NCI-H128 (cell line): ENCODE results near the gene MSX2.

Source experiments
- DNase-seq: peaks from one replicate; lab custom pipeline; 2025; ENCODE audit not compliant: unreplicated experiment; lab: John Stamatoyannopoulos, UW

The MSX2 gene

DNA sequence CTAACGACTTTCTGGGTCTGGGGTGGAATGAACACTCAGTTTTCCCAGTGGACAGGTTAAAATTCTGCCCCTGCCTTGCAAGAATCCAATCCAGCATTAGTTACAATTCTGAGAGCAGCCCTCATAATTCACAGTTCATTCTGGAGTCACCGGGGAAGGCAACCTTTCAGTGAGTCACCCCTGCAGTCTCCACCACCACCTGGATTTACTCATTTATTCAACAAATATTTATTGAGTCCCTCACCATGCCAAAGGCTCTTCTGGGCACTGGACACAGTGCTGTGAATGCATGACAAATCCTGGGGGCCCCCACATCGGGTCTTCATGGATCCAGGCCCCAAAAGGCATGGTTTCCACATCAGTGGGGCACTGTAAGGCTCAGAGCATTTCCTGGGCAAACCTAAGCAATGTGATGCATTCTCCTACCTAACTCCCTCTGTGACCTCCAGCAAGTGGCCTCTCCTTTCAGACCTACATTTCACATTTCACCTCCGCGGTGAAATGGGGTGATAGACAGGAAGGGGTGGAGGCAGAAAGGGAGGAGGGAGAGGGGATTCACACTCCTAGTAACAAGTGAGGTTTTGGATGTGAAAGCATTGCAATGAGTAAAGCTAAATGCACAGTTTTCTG is 6.4 kb upstream of the MSX2 start:
- DNase-seq: no peak

DNA sequence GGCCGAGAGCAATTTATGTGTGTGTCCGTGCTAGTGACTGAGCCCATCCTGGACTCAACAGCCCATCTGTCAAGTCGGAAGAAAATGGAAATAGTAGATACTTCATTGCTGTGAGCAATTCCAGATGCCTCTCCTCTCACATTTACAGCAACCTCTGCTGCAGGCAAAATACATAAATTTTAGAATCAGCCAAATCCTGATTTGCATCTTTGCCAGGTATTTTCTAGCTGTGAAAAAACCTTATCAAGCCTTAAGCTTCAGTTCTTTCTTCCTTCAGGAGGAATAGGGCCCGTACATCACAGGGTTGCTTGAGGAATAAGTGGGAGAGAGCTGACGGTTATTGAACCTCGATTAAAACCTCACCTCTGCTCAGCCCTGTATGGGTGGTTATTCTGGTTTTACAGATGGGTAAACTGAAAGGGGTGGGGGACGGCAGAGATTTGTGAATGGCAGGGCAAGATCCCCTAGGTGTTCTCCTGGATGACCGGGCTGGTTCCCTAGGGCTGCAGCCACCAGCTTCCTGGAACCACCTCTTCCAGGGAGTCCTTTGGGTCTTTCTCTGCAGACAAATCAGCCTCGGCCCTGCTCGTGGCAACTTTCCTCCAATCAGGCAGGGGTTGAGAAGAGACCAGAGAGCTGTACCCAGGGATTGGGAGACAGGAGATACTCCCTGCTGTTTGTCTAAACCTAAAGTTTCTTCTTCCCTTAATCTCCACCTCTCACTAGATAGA is 5.3 kb upstream of the MSX2 start:
- DNase-seq: no peak

DNA sequence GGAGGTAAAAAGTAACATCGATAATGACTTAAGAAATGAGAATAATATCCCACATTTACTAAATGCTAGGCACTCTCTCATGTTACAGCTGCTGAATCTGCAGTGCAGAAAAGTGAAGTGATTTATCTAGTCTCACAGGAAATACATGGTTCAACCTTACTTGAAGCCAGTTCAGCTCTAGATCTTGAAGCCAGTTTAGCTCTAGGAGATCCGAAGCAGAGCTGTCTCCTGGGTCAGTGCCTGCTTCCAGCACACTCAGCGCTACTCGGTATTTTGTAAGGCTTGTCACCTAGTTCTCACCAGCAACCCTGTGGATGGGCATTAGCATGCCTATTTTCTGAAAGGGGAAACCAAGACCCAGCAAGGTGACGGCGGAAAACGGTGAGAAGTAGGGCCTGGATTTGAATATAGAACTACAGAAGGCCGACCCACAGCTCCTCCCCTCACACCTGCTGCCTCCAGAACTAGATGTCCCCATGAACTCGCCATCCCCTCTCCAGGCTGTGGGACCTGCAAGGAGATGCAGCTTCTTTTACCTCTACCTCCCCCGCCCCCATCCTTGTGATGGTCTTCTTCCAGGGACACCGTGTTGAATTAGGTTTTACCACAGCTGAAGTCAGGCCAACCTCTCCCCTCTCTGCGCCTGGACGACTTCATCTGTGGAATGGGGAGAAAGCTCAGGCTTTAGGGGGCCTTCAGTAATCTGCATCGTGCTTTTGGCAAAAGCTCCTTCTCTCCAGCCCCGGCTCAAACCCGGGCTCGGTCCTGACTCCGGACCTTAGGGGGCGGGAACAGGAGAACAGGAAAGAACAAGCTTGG is 4.4 kb upstream of the MSX2 start:
- DNase-seq: no peak

DNA sequence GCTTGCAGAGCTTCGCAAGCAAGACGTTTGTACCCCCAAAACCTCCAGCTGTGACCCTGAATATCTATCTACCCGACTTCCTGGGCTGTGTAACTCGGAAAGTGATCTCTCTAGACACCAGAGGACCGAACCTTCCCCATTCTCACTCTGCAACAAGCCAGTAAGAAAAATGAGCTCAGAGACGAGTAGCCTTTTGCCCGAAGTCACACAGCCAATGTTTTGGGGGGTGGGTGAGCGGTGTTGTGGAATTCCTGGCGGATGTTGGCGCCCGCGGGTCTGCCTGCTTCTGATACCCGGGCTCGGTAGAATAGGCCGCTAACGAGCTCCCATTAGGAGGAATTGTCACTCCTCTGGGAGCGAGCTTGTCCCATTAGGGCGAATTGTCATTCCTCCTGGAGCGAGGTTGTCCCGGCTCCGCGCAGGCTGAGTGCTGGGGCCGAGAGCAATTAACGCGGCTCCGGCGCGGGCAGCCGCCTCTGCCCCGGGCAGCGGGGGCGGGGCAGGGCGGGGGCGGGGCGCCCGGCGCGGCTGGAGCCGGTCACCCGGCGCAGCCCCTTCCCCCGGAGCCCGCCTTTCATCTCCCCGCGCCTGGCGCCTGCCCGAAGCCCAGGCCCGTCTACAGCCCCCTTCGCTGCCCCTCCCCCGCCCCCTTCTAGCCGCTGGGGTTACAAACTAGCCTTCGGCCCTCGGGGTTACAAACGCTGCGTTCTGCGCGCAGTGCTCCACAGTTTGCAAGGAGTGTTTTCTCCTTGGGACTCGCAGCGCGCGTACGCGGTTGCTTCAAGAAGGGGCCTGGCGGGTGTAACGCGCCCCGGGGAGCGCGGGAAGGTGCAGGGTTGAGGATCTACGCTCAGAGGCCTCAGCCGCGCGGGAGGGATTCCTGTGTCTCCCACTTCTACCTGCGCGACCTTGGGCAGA is 3.5 kb upstream of the MSX2 start:
- DNase-seq: no peak

DNA sequence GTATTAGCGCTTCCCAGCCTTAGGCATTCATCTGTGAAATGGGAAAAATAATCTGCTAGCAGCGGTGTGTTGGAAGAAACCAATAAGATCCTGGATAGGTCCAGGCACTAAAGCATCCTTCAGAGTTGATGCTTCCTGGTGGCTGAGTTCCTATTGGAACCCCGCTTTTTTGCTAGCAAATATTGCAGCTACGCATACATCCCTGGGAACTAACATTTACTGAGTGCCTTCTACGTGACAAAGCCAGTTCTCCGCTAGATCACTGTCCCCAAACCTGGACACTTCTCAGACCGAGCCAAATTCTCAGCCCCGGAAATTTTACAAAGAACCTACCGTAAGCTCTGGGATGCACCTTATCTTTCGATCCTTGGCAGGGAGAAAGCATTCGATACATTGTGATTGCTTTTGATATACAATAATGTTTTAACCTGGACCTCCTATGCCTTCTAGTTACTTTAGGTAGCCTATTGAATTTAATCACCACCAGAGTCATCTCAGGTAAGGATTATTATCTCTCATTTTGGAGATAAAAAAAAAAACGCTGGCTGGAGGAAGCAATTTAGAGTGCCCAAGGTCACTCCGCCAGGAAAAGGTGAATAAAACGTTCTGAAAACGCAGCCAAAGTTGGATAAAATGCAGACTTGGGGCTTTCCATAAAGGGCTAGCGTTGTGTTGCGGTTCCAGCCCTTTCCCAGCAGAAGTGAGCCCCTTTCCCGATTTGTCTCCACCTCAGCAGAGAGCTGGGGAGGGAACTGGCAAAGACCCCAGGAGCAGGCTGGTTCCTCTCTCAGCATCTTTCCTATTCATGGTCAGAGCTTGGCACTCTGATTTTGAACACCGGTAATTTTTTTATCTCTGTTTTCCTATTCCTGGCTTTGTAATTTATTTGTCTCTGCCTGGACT is 2.6 kb upstream of the MSX2 start:
- DNase-seq: no peak

DNA sequence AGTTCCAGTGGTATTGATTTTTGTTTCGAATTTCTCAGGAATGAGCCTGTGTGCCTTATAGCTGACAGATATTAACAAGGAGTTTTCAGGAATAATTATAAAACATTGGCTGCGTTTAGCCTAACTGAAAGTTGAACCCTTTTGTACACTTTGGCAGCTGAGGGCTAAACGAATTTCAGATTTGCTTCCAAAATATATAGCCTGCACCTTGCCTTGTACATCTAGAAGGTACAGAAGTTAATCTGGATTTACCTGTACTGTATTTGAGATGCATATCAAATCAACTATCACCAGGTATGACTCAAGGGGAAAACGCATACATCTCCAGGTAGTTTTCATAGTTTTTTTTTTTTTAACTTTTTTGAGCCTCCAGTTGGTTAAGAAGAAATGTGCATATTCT is 1.9 kb upstream of the MSX2 start:
- no peak for DNase-seq

DNA sequence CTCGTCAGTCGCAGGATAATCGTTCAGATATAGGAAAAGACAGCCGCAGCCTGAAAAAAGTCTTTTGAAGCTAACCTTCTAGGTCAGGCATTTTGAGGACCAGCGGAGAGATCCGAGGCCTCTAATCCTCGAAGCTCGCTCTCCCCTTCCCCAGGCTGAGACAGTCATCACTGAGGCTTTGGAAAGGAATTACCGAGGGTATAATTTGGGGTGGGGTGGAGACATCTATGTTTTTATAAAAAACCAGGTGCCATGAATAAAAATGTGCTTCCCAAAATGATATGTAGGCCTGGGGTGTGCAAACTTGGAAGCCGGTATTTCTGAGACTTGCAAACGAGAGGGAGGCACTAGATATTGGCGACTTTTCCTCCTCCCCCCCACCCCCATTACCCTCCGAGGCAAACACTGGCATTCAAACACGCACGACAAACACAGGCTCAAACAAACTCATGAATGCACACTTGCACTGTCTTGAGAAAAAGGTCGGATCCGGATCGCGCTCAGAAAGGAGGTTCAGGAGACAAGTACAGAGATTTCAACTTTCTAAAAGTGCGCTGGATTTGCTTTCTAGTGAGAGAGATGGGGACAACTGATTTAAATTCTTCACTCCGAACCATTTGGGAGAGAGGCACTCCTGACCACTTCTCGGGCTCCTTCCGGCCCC is 935 bp upstream of the MSX2 start:
- DNase-seq: no peak

DNA sequence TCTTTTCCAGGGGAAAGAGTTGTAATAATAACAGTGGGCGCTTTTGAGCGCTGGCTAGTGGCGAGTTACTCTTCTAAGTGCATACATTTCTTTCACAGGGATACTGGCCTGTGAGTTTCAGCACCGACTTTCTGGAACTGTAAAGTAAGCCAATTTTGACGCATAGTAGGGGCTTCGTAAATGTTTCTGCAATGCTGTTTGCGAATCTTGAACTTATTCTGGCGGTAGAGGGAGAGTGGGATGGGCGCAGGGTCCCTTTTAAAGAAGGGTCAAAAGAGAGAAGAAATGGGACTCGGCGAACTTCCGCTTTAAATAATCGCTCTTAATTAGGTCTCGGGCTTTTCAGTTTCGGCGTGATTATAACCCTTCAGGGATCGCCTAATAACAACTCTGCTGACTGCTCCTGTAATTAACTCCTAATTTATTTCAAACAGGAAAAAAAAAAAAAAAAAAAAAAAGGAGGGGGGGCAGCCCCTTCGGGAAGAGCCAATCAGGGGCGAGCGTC is 351 bp upstream of the MSX2 start:
- DNase-seq: no peak

DNA sequence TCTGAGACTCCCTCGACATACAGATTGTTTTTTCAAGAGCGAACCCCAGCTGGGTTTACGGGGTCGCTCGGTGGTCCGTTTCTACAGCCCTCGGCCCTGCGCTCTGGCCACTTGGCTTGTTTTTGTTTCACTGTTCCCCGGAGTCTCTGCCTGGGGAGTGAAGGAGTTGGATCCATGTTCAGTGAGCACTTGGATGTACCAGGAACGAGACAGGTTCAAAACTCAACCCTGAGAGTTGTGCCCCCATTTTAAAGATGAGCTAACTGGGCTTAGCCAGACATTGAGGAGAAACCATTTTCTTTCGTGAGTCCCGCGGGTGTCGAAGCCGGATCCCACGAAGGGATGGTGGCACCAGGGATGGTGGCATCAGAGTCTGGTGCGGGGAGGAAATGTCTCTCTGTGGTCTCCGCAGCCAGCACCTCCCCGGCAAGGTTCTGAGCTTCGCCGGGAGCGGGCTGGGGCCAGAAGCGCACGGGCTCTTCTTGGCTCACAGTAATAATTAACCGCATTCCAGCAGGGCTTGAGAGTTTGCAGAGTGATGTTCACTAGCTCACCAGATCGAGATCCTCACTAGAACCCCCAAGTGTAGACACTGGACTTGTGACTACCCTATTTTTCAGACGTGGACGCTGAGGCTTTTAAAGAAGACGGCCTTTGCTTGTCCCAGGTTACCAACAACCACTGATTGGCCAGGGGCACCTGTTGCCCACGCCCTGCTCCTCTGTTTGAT is 1.0 kb downstream of the MSX2 start:
- DNase-seq: no peak

DNA sequence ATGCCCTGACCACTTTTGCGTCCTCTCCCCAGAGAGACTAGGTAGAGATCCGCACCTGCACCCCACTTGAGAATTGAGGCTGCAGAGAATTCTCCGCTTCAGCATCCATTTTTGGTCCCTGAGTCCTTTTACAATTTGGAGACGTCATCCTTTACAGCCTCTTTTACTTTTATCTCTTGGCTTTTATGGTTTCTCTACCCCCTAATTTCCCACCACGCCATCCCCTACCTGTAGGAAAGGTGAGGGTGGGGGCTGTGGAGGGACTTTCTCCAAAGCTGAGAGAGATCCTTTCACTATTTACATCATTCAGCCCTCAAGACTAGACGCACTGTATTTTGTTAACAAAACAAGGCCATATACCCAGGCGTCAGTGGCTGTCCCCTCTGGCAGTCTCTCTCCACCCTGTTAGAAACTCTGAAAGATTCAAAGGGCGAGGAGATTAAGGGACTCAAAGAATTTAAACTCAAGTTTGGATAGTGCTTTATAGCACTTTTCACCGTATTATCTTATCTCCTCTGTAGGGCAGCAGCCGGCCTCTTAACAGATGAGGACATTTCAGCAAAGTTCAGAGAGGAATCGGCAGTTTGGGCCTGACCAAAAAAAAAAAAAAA is 1.7 kb downstream of the MSX2 start:
- DNase-seq: no peak

DNA sequence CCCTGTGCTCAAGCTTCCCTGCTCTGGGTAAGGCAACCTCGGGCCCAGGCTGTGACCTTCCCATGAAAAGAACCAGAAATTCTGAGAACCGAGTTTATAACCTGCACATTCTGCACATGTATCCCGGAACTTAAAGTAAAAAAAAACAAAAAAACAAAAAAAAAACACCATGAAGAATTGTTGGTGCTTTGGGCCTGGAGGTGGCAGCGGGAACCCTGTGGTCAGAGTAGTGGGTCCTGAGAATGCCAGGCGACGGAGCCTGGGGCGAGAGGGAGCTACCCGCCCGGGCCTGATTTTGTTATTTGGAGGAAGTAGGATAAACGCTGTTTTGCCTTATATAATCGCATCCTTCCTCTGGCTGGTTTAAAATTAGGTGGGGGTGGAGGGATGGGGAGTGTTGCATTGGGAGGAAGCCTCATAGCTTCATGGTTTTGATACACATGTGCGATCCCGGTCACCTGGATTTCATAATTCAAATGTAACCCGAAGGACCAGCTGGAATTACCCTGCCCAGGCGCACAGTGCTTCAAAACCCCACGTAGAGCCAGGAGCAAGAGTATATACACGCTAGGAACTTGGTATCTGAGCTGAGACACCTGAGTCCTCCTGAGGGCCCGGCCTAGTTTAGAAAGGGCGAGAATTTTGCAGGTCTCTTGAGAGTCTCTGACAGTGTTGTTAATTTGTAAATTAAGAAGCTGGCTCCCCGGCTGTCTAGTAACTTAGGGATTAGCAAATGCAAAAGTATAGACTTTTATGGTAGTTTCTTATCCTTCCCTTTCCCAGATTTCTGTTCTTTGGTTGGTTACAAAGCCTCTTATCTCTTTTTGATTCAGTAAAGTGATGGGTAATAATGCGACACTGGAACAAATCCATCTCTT is 2.8 kb downstream of the MSX2 start:
- no peak for DNase-seq

DNA sequence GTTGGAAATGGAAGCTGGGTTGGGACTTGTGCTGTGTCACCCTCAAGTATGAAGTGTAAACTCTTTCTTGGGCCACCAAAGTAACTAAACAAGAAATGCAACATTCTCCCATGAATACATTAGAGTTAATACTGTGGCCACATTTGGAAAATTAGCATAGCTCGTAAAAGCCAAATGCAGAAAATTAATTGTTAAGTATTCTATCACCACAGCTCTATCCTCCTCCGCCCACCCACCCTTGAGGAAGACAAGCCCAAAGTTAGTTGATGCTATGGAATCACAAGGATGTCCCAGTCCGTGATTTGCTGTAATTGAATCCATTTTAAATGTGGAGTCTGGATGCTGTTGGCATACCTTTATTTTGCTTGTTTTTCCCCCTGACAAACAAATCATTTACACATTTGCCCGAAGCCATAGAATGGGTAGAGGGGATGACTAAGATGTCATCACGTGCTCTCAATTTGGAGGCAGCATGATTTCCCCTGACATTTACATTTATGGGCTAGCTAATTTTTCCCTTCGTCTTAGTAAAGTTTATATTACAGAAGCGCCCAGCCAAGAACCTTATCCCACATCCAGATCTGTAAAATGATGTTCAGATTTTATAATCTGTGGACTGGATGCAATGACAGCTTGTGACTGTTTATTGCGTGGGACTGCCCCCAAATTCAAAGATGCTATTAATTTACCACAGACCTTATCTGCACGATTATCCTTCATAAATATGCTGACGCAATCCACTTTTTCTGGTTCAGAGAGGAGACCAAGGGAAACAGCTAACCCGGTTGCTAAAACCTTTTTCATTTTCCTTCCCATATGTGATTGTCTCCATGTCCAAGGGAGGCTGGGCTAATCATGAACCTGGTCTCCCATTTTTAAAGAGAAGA is 3.7 kb downstream of the MSX2 start:
- no peak for DNase-seq

DNA sequence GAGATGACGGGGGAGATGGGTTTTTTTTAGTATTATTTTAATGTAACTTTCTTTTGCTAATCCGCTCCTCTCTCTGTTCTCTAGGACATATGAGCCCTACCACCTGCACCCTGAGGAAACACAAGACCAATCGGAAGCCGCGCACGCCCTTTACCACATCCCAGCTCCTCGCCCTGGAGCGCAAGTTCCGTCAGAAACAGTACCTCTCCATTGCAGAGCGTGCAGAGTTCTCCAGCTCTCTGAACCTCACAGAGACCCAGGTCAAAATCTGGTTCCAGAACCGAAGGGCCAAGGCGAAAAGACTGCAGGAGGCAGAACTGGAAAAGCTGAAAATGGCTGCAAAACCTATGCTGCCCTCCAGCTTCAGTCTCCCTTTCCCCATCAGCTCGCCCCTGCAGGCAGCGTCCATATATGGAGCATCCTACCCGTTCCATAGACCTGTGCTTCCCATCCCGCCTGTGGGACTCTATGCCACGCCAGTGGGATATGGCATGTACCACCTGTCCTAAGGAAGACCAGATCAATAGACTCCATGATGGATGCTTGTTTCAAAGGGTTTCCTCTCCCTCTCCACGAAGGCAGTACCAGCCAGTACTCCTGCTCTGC is 4.8 kb downstream of the MSX2 start:
- no peak for DNase-seq

DNA sequence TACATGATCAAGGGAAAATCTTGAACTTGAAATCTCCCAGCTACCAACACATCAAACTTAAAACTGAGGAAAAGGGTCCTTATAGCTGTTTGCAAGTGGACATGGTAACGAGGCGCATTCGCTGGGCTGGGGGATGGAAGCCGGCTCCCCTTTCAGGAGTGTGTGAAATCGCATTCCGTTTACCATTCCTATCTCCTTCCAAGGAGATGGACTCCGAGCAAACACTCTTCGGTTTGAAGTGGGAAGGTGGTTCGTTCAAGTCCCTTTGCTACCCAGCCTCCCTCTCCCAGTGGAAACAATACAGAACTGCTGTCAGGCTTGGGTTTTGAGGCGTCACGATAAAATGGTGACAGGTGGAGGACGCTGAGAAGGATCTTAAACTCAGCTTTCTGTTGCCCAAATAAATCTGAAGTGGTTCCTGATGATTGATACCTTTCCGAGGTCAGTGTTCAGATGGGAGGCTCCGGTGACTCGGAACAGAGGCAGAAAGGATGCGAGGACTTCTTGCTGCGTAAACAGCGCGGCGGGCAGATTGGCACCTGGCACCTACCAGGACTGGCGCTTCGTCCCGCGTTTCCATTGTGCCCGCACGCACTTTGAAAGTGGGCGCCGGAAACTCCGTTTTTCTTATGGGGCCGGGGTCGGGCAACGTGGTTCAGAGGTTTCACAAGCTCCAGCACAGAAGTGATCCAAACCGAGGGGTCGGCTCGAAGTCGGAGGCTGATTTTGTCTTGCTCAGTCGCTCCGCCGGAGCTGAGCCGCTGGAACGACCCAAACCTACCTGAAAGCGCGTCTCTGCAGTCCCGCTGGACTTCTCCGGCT is 7.0 kb downstream of the MSX2 start:
- no peak for DNase-seq
